Right forelimb (tissue), 1 donor: Measurements from ENCODE around the gene PTCD1.

Source experiments
- DNase-seq: peaks from one replicate; pipeline ENCODE4 v3.0.0-alpha.2; 2018

Gene PTCD1

DNA sequence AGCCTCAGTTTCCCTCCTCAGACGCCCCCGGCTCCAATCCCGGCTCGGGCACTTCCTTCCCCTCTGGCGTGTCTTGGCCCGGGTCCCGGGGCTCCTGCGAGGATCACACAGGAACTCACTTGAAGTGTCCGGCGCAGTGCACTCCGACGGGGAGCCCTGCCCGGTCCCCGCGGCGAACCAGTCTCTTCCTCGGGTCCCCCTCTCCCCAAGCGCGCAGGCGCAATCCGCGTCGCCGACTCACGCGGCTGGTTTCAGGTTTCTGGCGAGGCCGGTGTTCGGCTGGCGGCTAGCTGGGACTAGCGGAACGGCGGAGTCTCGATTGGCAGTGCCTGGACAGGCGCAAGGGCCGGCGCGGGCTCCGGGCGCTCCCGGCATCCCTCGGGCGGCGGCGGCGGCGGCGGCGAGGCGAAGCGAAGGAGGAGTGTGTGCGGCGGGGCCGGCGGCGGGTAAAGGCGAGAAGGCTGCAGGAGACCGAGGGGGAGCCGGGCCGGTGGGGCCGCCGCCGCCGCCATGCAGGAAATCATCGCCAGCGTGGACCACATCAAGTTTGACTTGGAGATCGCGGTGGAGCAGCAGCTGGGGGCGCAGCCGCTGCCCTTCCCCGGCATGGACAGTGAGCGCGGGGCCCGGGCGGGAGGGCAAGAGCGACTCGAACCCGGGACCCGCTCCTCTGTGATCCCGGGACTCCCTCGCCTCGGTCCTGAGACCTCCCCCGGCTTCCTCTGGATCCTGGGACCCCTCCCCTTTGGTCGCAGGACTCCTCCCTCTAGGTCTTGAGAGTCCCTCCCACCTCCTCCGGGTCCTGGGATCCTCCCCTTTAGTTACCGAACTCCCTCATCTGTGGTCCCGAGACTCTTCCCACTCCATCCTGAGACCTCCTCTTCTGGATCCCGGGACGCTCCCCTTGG, at the start of gene PTCD1, which contains the start of gene CPSF4:
TSS of gene PTCD1 (minus strand) at position 226 of the 908 bp plus-strand sequence. CDS start 3,556 bp downstream, outside the sequence.
TSS of gene CPSF4 (plus strand) at position 371 of the 908 bp plus-strand sequence. CDS start at position 511, 140 bp downstream.
- peak; percentile 97 for DNase-seq

DNA sequence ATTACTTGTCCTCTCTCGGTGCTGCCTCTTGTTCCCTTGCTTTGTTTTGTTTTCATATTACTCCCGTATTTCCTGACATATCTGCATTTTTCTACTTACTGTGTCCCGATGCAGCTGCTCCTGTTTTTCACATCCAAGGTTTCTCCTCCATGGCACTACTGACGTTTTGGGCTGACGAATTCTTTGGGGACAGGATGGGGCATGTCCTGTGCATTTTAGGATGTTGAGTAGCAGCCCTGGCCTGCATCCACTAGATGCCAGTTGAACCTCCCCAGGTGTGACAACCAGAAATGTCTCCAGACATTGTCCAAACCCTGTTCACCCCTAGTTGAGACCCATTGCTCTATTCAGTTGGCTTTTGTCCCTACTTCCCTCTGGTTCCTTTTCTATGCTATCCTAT, 46.5 kb upstream of the PTCD1 start:
- DNase-seq, result no peak

- DNase-seq, result no peak
Observed at GRCh38 chr7:99478464-99479440, 40.2 kb upstream of the PTCD1 start.

DNA sequence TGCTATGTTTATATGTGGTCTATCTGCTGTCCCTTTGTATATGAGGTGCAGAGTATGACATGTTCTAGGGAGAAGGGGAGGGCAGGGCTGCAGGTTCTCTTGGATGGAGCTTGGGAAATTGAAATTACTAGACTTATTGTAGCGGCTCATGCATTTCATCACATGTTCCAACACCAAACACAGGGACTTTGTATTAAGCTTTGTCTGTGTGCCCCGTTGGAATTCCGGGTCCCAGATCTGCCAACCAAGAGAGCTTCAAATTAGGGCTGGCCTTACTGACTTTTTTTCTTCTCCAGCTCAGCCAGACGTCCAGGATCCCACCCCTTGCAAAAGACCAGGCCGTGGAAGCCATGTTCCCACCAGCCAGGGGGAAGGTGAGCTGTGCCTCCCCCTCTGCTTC, 37.5 kb upstream of the PTCD1 start:
- no peak for DNase-seq

GRCh38 chr7:99473315-99473596, 34.7 kb upstream of the PTCD1 start:
- no peak for DNase-seq

GRCh38 chr7:99472561-99473314, 34.1 kb upstream of the PTCD1 start, which contains the start of gene ZNF789:
TSS of gene ZNF789 (plus strand) at chr7:99472890. CDS start at chr7:99476457, 3,567 bp downstream.
- peak; percentile 96 for DNase-seq

- no peak for DNase-seq
Observed at GRCh38 chr7:99469381-99470065, 30.9 kb upstream of the PTCD1 start.

GRCh38 chr7:99468336-99468918, 29.8 kb upstream of the PTCD1 start:
- no peak for DNase-seq

- no peak for DNase-seq
Observed at GRCh38 chr7:99465421-99465768, 26.8 kb upstream of the PTCD1 start.

- DNase-seq, result no peak
Observed at GRCh38 chr7:99461221-99461620, 22.6 kb upstream of the PTCD1 start.

DNA sequence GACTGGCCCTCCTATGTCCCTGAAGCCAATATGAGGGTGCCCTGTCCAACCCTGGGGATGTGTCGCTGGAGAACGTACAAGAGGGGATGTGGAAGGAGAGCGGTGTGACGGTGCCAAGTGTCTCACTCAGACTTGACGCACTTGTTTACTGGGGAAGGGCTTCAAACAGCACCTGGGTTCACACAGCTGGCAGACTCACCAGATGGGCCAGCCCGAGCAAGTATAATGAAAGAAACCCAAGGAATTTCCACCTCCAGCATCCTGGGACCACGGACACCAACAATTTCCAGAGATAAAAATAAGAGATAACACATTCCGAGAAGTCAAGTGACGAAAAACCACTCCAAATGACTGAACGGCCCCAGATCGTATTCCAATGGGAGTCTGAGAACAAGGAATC, 22.1 kb upstream of the PTCD1 start:
- no peak for DNase-seq

DNA sequence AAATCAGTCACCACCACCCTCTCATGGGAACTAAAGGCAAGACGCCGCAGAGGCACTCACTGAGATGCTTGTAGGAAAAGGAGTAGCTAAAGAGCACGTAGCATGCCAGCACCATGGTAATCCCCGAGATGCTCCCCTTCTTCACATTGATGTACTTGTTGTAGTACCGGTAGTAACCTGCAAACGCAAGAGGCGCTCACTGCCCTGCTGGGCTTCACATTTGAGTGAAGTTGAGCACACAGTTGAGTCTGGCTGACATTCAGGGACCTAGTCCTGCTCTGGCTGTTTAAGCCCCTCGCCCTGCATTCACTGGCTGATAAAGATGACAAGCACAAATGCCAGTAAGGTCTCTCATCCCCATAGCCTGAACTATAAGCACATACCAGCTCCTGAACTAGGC, 20.5 kb upstream of the PTCD1 start:
- DNase-seq, result no peak

- DNase-seq, result no peak
Observed at GRCh38 chr7:99457650-99458493, 19.3 kb upstream of the PTCD1 start.

DNA sequence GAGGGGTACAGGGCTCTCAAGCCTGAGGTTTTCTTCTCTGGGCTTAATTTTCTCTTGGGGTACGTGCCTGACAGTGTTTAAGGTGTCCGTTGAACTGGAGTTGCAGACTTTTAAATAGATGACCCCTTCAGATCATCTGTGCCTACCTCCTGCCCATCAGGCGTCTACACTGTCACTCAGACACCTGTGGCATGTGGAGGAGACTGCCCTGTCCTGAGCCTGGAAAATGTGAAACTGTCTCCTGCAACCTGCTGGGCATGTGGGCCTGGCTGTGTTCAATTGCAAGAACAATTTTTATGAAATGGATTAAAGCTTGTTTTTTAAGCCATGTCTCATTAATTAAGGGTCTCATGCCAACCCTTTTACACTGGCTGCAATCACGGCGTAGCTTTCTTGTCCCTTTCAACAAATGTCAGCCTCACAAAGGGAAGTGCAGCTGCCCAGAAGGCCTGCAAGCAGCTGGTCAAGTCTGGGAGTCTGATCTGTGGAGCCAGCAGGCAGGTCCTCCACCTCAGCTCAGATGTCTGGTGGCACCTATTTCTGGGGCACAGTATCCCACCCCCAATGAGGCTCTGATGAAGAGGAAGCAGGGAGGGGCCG, 18.6 kb upstream of the PTCD1 start:
- no peak for DNase-seq

- no peak for DNase-seq
Observed at GRCh38 chr7:99456288-99456687, 17.7 kb upstream of the PTCD1 start.

DNA sequence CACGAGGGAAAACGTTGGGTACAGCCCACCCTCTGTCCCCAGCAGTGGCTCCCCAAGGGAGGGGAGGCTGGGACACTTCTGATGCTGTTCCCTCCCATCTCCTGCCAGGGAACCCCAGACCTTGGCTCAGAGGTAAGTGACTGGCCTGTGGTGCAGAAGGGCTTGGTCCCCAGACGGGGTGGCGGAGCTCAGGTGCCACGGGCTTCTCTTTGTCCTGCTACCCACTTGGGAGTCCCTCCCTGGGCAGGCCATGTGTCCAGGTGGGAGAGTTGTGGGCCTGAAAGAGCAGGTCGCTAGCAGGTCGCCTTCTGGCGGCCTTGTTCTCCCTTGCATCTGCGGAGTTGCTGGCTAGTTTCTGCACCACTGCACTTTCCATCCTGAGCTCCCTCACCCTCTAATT, 17.3 kb upstream of the PTCD1 start:
- DNase-seq, result no peak

DNA sequence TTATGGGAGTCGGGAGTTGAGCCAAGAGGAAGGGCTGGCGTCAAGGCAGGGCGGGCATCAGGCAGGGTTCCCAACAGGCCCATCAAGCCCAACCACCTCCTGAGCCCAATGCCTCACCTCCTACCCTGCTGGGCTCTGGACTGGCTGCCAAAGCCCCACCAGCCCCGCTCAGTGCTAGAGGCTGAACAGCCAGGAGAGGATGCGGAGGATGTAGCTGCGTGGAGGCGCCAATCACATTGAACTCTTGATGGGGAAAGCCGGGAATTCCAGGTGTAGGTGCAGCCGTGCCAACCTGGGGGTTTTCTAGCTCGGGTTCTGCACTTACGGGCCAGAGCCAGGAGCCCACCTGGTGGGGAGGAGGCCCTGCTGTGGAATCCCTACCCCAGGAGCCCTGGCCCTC, 14.5 kb upstream of the PTCD1 start:
- DNase-seq, result no peak

DNA sequence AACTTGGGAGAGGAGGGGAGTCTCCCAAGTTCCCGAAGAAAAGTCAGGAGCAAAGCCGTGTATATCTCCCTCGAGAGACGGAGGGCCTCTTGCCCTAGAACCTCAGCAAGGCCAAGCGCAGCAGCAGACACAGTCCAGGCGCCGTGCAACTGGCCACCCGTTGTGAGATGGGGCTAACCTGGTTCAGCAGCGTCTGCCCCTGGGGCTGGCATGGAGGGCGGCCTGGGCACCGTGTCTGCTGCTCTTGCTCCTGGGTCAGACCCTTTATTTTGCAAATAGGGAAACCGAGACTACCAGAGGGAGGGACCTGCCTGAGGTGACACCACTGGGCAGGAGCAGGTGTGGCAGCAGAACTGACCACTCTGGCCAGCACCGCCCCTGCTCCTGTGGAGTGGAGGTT, 13.9 kb upstream of the PTCD1 start:
- no peak for DNase-seq

DNA sequence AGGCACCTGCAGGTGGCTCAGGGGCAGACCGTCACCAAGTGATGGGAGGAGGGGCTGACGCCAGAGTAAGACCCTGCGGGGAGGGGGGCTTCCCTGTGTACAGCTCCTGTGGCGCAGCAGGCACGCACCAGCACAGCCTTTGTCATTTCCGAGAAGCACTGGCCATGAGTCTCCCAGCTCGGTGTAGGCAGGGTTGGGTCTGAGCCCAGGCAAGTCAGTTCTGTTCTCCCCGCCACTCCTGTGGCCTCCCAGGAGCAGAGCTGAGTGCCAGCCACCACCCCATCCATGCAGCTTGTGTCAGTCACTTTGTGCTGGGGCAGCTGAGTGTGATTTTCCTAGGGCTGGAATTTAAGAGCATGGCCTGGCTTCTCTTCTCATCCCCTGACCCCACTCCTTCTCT, 13.3 kb upstream of the PTCD1 start:
- DNase-seq, result no peak

DNA sequence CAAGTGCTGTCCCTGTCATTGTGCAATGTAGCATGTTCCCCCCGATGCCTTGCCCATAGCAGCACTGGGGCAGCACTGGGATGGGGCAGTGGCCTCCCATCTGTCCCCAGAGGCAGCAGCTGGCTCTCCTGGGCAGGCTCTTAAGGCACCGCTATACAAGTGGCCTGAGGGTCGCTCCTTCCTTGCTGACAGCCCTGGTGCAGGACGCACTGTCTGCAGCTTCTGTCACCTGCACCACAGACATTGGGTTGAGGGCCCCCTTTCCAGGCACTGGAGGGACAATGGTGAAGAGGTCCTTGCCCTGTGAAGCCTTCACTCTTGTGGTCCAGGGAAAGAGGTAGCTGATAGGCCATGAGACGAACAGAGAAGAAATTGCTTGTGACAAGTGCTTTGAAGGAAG, 10.7 kb upstream of the PTCD1 start:
- DNase-seq, result no peak

- DNase-seq, result no peak
Observed at GRCh38 chr7:99448855-99449254, 10.3 kb upstream of the PTCD1 start.
